H9 (cell line): ENCODE measurements around the gene METTL9. TPM values are rescaled to one million over a fixed set of nuclear protein-coding genes. Genes with fewer than 3 reads are reported as not detected.
A peak's percentile ranks its signal among the peaks of the same experiment; 100 is the strongest.
"Not testable (repeated sequence)": the region's sequence is repeated elsewhere in the genome, so short reads cannot be mapped to it uniquely, and the experiment has no call there.

Source experiments
- DNase-seq: peaks from one replicate; pipeline ENCODE4 v3.0.0-alpha.2; 2017
- H2AFZ ChIP-seq: one replicate; pipeline ENCODE4 v1.6.1; 2013; ENCODE audit warnings: mild to moderate bottlenecking, low read length, control low read depth, moderate library complexity
- H2AK5ac ChIP-seq: 2 replicates; pipeline ENCODE4 v1.6.1; 2013; ENCODE audit warnings: low read length, control low read depth, mixed read lengths; ENCODE audit not compliant: insufficient read length
- H2BK120ac ChIP-seq: one replicate; pipeline ENCODE4 v1.6.1; 2013; ENCODE audit warnings: low read depth, mild to moderate bottlenecking, low read length, control low read depth, inconsistent platforms; ENCODE audit not compliant: poor library complexity, severe bottlenecking
- H2BK12ac ChIP-seq: 2 replicates; pipeline ENCODE4 v1.6.1; 2013; ENCODE audit warnings: low read length, control low read depth, mixed read lengths, low read depth; ENCODE audit not compliant: insufficient read length
- H2BK15ac ChIP-seq: 2 replicates; pipeline ENCODE4 v1.6.1; 2013; ENCODE audit warnings: low read depth, low read length, control low read depth
- H2BK20ac ChIP-seq: one replicate; pipeline ENCODE4 v1.6.1; 2013; ENCODE audit warnings: low read depth, mild to moderate bottlenecking, low read length, control low read depth, inconsistent platforms; ENCODE audit not compliant: poor library complexity, severe bottlenecking
- H2BK5ac ChIP-seq: 2 replicates; pipeline ENCODE4 v1.6.1; 2013; ENCODE audit warnings: low read length, control low read depth, mixed read lengths; ENCODE audit not compliant: insufficient read length
- H3K14ac ChIP-seq: 2 replicates; pipeline ENCODE4 v1.6.1; 2013; ENCODE audit warnings: low read length, control low read depth; ENCODE audit not compliant: insufficient read depth
- H3K18ac ChIP-seq: 2 replicates; pipeline ENCODE4 v1.6.1; 2013; ENCODE audit warnings: low read depth, mild to moderate bottlenecking, mixed read lengths, low read length, control low read depth; ENCODE audit not compliant: insufficient read length
- H3K23ac ChIP-seq: 2 replicates; pipeline ENCODE4 v1.6.1; 2013; ENCODE audit warnings: low read length, control low read depth, mixed read lengths, low read depth; ENCODE audit not compliant: insufficient read length
- H3K23me2 ChIP-seq: 2 replicates; pipeline ENCODE4 v1.6.1; 2013; ENCODE audit warnings: low read depth, mild to moderate bottlenecking, mixed read lengths, low read length, control low read depth; ENCODE audit not compliant: insufficient read length, poor library complexity, severe bottlenecking
- H3K27ac ChIP-seq: 2 replicates; pipeline ENCODE4 v1.5.1; 2013; ENCODE audit warnings: low read length, control low read depth, mixed read lengths, low read depth; ENCODE audit not compliant: insufficient read length
- H3K27me3 ChIP-seq: 2 replicates; pipeline ENCODE4 v1.6.1; 2013; ENCODE audit warnings: low read length, control low read depth, inconsistent platforms; ENCODE audit not compliant: insufficient read depth
- H3K4ac ChIP-seq: 2 replicates; pipeline ENCODE4 v1.6.1; 2013; ENCODE audit warnings: low read depth, mild to moderate bottlenecking, control low read depth, inconsistent platforms, low read length, moderate library complexity
- H3K4me1 ChIP-seq: 2 replicates; pipeline ENCODE4 v1.6.1; 2013; ENCODE audit warnings: low read length, control low read depth, inconsistent platforms; ENCODE audit not compliant: insufficient read depth
- H3K4me2 ChIP-seq: 2 replicates; pipeline ENCODE4 v1.6.1; 2013; ENCODE audit warnings: low read length, control low read depth, mixed read lengths; ENCODE audit not compliant: insufficient read length, insufficient read depth
- H3K56ac ChIP-seq: 2 replicates; pipeline ENCODE4 v1.6.1; 2013; ENCODE audit warnings: low read depth, mild to moderate bottlenecking, mixed read lengths, low read length, control low read depth; ENCODE audit not compliant: insufficient read length
- H3K79me1 ChIP-seq: 2 replicates; pipeline ENCODE4 v1.6.1; 2013; ENCODE audit warnings: low read depth, mild to moderate bottlenecking, moderate library complexity, low read length, control low read depth, inconsistent platforms; ENCODE audit not compliant: insufficient read depth, poor library complexity, severe bottlenecking
- H3K79me2 ChIP-seq: 2 replicates; pipeline ENCODE4 v1.6.1; 2013; ENCODE audit warnings: low read length, control low read depth, inconsistent platforms; ENCODE audit not compliant: insufficient read depth
- H3K9ac ChIP-seq: 2 replicates; pipeline ENCODE4 v1.6.1; 2013; ENCODE audit warnings: low read length, control low read depth, mixed read lengths; ENCODE audit not compliant: insufficient read length; ENCODE audit errors: extremely low read depth
- H3K9me3 ChIP-seq: one replicate; pipeline ENCODE4 v1.6.1; 2013; ENCODE audit warnings: low read depth, low read length, inconsistent platforms; ENCODE audit not compliant: control insufficient read depth
- H3T11ph ChIP-seq: one replicate; pipeline ENCODE4 v1.6.1; 2013; ENCODE audit warnings: mild to moderate bottlenecking, low read length, control low read depth, inconsistent platforms
- H4K20me1 ChIP-seq: one replicate; pipeline ENCODE4 v1.6.1; 2013; ENCODE audit not compliant: control insufficient read depth, insufficient read length, insufficient read depth
- H4K5ac ChIP-seq: 2 replicates; pipeline ENCODE4 v1.6.1; 2013; ENCODE audit warnings: low read depth, mild to moderate bottlenecking, mixed read lengths, low read length, control low read depth; ENCODE audit not compliant: insufficient read length
- H4K8ac ChIP-seq: replicated peaks from 2 replicates; pipeline ENCODE4 v1.6.1; 2013; ENCODE audit warnings: low read length, control low read depth, mixed read lengths, low read depth; ENCODE audit not compliant: insufficient read length
- H4K91ac ChIP-seq: 2 replicates; pipeline ENCODE4 v1.6.1; 2013; ENCODE audit warnings: low read depth, mild to moderate bottlenecking, moderate library complexity, mixed read lengths, low read length, control low read depth; ENCODE audit not compliant: insufficient read length
- H3K27ac Mint-ChIP-seq, 3 experiments: 2 replicates in 2 of 3; 3 replicates in 1 of 3; pipeline ENCODE4 v1.8.0; 2020 to 2021; ENCODE audit warnings: mixed read lengths in 3 of 3, mild to moderate bottlenecking in 1 of 3, moderate library complexity in 1 of 3
- H3K27me3 Mint-ChIP-seq: 2 replicates; pipeline ENCODE4 v1.8.0; 2021; ENCODE audit warnings: low read depth, mild to moderate bottlenecking, moderate library complexity, mixed read lengths
- H3K36me3 Mint-ChIP-seq, 3 experiments: 2 replicates in 2 of 3; 3 replicates in 1 of 3; pipeline ENCODE4 v1.8.0; 2020 to 2021; ENCODE audit warnings: low read depth in 3 of 3, mixed read lengths in 3 of 3; ENCODE audit not compliant: insufficient read depth in 1 of 3
- H3K4me1 Mint-ChIP-seq, 2 experiments: 2 replicates each; pipeline ENCODE4 v1.8.0; 2020; ENCODE audit warnings: mixed read lengths in 2 of 2
- H3K4me3 Mint-ChIP-seq, 2 experiments: 2 replicates in 1 of 2; 3 replicates in 1 of 2; pipeline ENCODE4 v1.8.0; 2020 to 2021; ENCODE audit warnings: mild to moderate bottlenecking in 2 of 2, mixed read lengths in 2 of 2, moderate library complexity in 1 of 2
- H3K9me3 Mint-ChIP-seq, 2 experiments: 2 replicates in 1 of 2; 3 replicates in 1 of 2; pipeline ENCODE4 v1.8.0; 2020; ENCODE audit warnings: mild to moderate bottlenecking in 2 of 2, mixed read lengths in 2 of 2, moderate library complexity in 1 of 2
- CTCF ChIP-seq: fragments of 200-600 bp; sonication (generic); conservative IDR thresholded peaks from 3 replicates; pipeline ENCODE4 v1.8.0; 2021; ENCODE audit warnings: antibody characterized with exemption, mild to moderate bottlenecking
- WGBS: extraction: QIAGEN DNeasy Blood & Tissue Kit; methylation state at CpG from one replicate; pipeline ENCODE4 v1.1.7; 2013; ENCODE audit warnings: missing lambda C conversion rate, low lambda C conversion rate, mixed read lengths; ENCODE audit not compliant: insufficient read length; ENCODE audit errors: extremely low coverage; 5-methylcytosine and 5-hydroxymethylcytosine counted together
- total RNA-seq: library from RNA; stranded (reverse); gene quantifications from 2 replicates; pipeline ENCODE4 v1.2.1, GENCODE V29; 2021

METTL9 gene
- total RNA-seq, 1 experiment from 2014 or later: 108 TPM

- Histone ChIP-seq H3K27me3 (no peaks in the 10 kb centered on the region), H3K14ac (peak overlapping the region; percentile 54), H2BK5ac (no peak overlapping the region), H3K4me1 (no peaks in the 10 kb centered on the region), H4K8ac (no peak overlapping the region), H3K23ac (no peak overlapping the region), H4K5ac (no peak overlapping the region), H2BK120ac (no peak overlapping the region), H3K27ac (no peak overlapping the region), H2BK12ac (no peak overlapping the region), H3K4ac (no peak overlapping the region), H3K79me1 (no peaks in the 10 kb centered on the region), H3K9me3 (no peaks in the 10 kb centered on the region), H3K18ac (peak overlapping the region; percentile 20), H4K20me1 (no peaks in the 10 kb centered on the region), H3T11ph (no peak overlapping the region), H2BK15ac (no peak overlapping the region), H3K9ac (no peak overlapping the region), H3K56ac (no peak overlapping the region), H3K23me2 (no peaks in the 10 kb centered on the region), H3K4me2 (peak overlapping the region; percentile 32), H4K91ac (no peak overlapping the region), H2AK5ac (no peak overlapping the region), H2AFZ (no peak overlapping the region), H2BK20ac (no peak overlapping the region), H3K79me2 (no peaks in the 10 kb centered on the region)
- peak overlapping the region in 2 of 3 experiments; percentile 77 to 86; a peak in 4 of 7 replicates for H3K27ac Mint-ChIP-seq
- TF ChIP-seq CTCF: peak; percentile 100
- WGBS: no CpG with 5 or more reads among the region's 41 CpGs
- no peaks in the 10 kb centered on the region for H3K36me3 Mint-ChIP-seq
- H3K27me3 Mint-ChIP-seq: peaks cover 27% of the 10 kb centered on the region
- peak overlapping the region; percentile 45 to 46; a peak in 4 of 5 replicates for H3K4me3 Mint-ChIP-seq
- H3K4me1 Mint-ChIP-seq: peaks cover 11 to 16% of the 10 kb centered on the region in 2 experiments
- peak; percentile 96 for DNase-seq
- H3K9me3 Mint-ChIP-seq: no peaks in the 10 kb centered on the region; a peak in 1 of 5 replicates
Measured at GRCh38 chr16:21554795-21555585, 44.4 kb upstream of the METTL9 start.

GRCh38 chr16:21555621-21556020 is 43.8 kb upstream of the METTL9 start:
- peaks cover 11 to 16% of the 10 kb centered on the region in 2 experiments for H3K4me1 Mint-ChIP-seq
- H2AFZ ChIP-seq, H2AK5ac ChIP-seq, H3K4me3 Mint-ChIP-seq, H3K27me3 ChIP-seq, H3K27ac Mint-ChIP-seq, H3K56ac ChIP-seq, H2BK5ac ChIP-seq, H3K79me1 ChIP-seq, H2BK120ac ChIP-seq, H3K9ac ChIP-seq, H3K9me3 Mint-ChIP-seq, H3K9me3 ChIP-seq, H3K27ac ChIP-seq, H4K20me1 ChIP-seq, H3T11ph ChIP-seq, H4K8ac ChIP-seq, H3K18ac ChIP-seq, H3K23me2 ChIP-seq, H4K91ac ChIP-seq, H2BK20ac ChIP-seq, H3K4me1 ChIP-seq, H3K79me2 ChIP-seq, H3K4ac ChIP-seq, H4K5ac ChIP-seq, H3K36me3 Mint-ChIP-seq, H2BK12ac ChIP-seq, H3K14ac ChIP-seq, H3K4me2 ChIP-seq, H2BK15ac ChIP-seq, H3K23ac ChIP-seq: not testable (repeated sequence)
- WGBS: no CpG with 5 or more reads among the region's 15 CpGs
- peak; percentile 33 for DNase-seq
- H3K27me3 Mint-ChIP-seq: peaks cover 27% of the 10 kb centered on the region
